CD4-positive, alpha-beta memory T cell (primary cell): ENCODE results near the gene MAD1L1. TPM values are rescaled to one million over a fixed set of nuclear protein-coding genes. Genes with fewer than 3 reads are reported as not detected.

Source experiments
- CTCF ChIA-PET: fragments of 350-600 bp; sonication (Branson Sonifier 250); formaldehyde crosslinking; loops from one replicate; lab custom pipeline; 2021; ENCODE audit warnings: inconsistent platforms; ENCODE audit not compliant: partially characterized antibody; lab: Charles Lee
- POLR2A ChIA-PET: fragments of 350-600 bp; sonication (Branson Sonifier 250); formaldehyde crosslinking; loops from one replicate; lab custom pipeline; 2021; ENCODE audit not compliant: partially characterized antibody; lab: Charles Lee
- DNase-seq, 5 donors: peaks; one replicate each; pipeline versions ENCODE4 v3.0.0 to v3.0.0-alpha.2; 2020 to 2022; ENCODE audit warnings: mixed read lengths in 1 of 5
- H3K27ac ChIP-seq: one replicate; pipeline ENCODE4 v1.7.0; 2013; ENCODE audit warnings: low read depth, low read length
- H3K27me3 ChIP-seq: 2 replicates; pipeline ENCODE4 v1.7.0; 2013; ENCODE audit warnings: mild to moderate bottlenecking, low read length, moderate library complexity; ENCODE audit not compliant: insufficient read depth
- H3K36me3 ChIP-seq: 2 replicates; pipeline ENCODE4 v1.7.0; 2013; ENCODE audit warnings: mild to moderate bottlenecking, low read length, moderate library complexity; ENCODE audit not compliant: insufficient read depth
- H3K4me1 ChIP-seq: 2 replicates; pipeline ENCODE4 v1.7.0; 2013; ENCODE audit warnings: mild to moderate bottlenecking, low read length, moderate library complexity; ENCODE audit not compliant: insufficient read depth
- H3K4me3 ChIP-seq, 2 donors: one replicate each; pipeline ENCODE4 v1.7.0; 2013; ENCODE audit warnings: low read length in 2 of 2, mild to moderate bottlenecking in 1 of 2
- H3K9me3 ChIP-seq, 2 donors: one replicate each; pipeline ENCODE4 v1.7.0; 2013; ENCODE audit warnings: low read length in 2 of 2, control low read depth in 1 of 2; ENCODE audit not compliant: control insufficient read depth in 1 of 2
- H3K27ac Mint-ChIP-seq, 7 donors: one replicate each; pipeline ENCODE4 v1.8.0; 2020 to 2021; ENCODE audit warnings: mixed read lengths in 7 of 7, mild to moderate bottlenecking in 6 of 7, inconsistent platforms in 3 of 7, moderate library complexity in 3 of 7
- H3K27me3 Mint-ChIP-seq, 2 donors: one replicate each; pipeline ENCODE4 v1.8.0; 2020 to 2021; ENCODE audit warnings: mixed read lengths in 2 of 2
- H3K36me3 Mint-ChIP-seq, 2 donors: one replicate each; pipeline ENCODE4 v1.8.0; 2020 to 2021; ENCODE audit warnings: mixed read lengths in 2 of 2, inconsistent platforms in 1 of 2, mild to moderate bottlenecking in 1 of 2
- H3K4me1 Mint-ChIP-seq, 4 donors: one replicate each; pipeline ENCODE4 v1.8.0; 2020 to 2021; ENCODE audit warnings: mixed read lengths in 4 of 4, mild to moderate bottlenecking in 1 of 4
- H3K4me3 Mint-ChIP-seq, 8 donors: one replicate each; pipeline ENCODE4 v1.8.0; 2020 to 2021; ENCODE audit warnings: mixed read lengths in 8 of 8, mild to moderate bottlenecking in 7 of 8, moderate library complexity in 6 of 8, inconsistent platforms in 3 of 8
- H3K9me3 Mint-ChIP-seq, 8 donors: one replicate each; pipeline ENCODE4 v1.8.0; 2020 to 2021; ENCODE audit warnings: mixed read lengths in 8 of 8, mild to moderate bottlenecking in 5 of 8, inconsistent platforms in 3 of 8, moderate library complexity in 1 of 8
- intact Hi-C: fragments of 100-400 bp; cut with micrococcal nuclease; formaldehyde crosslinking; loops from one replicate; pipeline ENCODE4 v1.15.1; 2023
- polyA plus RNA-seq, 2 donors: library from polyadenylated mRNA; unstranded; fragments of 300-500 nt; fragmentation: Illumina TruSeq; gene quantifications; one replicate each; pipeline ENCODE4 v1.2.3, GENCODE V29; 2021
- total RNA-seq, 2 experiments: library from RNA; stranded (reverse); gene quantifications; one replicate each; pipeline ENCODE4 v1.2.3, GENCODE V29; 2021

Gene MAD1L1
- total and polyA plus RNA-seq, 4 experiments from 2014 or later: 89.9 to 132 (median 110) TPM

DNA sequence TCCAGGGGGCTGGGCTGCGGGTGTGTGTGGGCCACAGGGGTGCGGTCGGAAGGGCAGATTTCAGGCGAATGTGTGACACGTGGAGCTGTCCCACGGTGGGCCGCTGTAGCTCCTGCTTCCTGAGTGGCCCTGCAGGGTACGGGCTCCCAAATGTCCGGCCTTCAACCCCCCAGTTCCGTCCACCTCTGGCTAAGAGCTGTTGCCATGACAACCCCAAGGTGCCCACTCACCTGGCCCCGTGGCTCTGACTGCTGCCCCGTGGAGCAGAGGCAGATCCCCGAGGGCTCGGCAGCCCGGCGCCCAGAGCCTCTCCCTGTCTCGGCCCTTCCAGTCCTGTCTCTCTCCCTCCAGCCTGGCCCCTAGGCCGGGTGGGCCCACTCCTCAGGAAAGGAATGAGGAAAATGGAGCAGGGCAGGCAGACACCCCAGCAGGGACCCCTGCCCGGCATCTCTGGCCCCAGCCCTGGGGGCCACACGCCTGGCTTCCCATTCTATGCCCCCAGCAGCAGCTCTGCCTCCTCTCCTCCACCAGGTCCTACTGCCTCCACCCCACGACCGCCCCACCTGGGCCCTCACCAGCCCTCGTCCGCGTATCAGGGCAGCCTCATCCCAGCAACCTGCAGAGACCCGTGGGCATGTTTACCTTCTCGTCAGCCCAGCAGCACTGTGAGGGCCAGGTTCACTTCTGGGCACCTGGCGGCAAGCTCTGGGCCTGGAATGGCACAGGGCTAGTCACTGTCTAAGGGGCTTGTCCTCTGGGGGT is 347.1 kb downstream of the MAD1L1 start:
- H3K4me1 ChIP-seq: peaks cover 12% of the 10 kb centered on the region
- H3K4me3 ChIP-seq: no peak overlapping the region
- ChIA-PET CTCF (no interaction called here), POLR2A (no interaction called here)
- DNase-seq: peak in 1 of 5 donors; percentile 19
- H3K27ac ChIP-seq: no peak overlapping the region
- Mint-ChIP-seq H3K4me1 (peaks cover 9 to 59% (median 22%) of the 10 kb centered on the region in 4 donors), H3K27me3 (no peaks in the 10 kb centered on the region), H3K4me3 (no peak overlapping the region), H3K9me3 (peaks cover 0 to 2% (median 0%) of the 10 kb centered on the region in 8 donors), H3K27ac (no peak overlapping the region), H3K36me3 (peaks cover 20 to 38% of the 10 kb centered on the region in 2 donors)
- H3K9me3 ChIP-seq: no peaks in the 10 kb centered on the region
- peaks cover 34% of the 10 kb centered on the region for H3K36me3 ChIP-seq
- intact Hi-C loops: no loop called here
- H3K27me3 ChIP-seq: no peaks in the 10 kb centered on the region

DNA sequence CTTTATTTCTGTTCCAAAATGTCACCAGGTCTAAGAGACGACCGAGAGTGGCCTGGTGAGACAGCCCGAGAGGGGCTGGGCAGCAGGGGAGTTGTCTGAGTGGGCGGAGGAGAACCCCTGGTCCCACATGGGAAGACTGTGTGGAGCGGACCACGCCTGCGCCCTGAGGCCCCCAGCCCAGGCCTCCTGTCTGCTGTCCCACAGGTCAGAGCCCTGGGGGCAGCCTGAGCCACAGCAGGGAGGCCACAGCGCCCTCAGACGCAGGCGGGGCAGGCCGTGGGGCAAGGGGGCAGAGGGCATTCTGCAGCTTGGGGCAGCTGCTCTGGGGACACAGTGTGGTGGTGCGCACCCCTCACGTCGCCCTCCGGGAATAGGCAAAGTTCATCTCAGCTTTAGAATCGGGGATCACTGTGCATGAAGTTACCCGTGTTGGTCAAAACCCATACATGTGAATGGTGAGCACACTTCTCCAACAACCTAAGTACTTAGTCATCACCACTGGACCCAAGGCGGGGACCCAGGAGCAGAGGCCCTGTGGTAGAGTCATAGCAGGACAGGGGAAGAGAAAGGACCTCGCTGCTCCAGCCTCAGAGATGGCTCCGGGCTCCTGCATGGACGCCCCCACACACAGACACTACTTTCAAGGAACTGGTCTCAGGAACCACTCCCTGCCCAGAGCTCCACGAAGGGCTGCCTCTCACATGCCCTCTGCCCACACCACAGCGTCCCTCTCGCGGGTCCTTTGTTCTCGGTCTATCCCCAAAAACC is 348.0 kb downstream of the MAD1L1 start:
- H3K36me3 Mint-ChIP-seq: peaks cover 16 to 36% of the 10 kb centered on the region in 2 donors

DNA sequence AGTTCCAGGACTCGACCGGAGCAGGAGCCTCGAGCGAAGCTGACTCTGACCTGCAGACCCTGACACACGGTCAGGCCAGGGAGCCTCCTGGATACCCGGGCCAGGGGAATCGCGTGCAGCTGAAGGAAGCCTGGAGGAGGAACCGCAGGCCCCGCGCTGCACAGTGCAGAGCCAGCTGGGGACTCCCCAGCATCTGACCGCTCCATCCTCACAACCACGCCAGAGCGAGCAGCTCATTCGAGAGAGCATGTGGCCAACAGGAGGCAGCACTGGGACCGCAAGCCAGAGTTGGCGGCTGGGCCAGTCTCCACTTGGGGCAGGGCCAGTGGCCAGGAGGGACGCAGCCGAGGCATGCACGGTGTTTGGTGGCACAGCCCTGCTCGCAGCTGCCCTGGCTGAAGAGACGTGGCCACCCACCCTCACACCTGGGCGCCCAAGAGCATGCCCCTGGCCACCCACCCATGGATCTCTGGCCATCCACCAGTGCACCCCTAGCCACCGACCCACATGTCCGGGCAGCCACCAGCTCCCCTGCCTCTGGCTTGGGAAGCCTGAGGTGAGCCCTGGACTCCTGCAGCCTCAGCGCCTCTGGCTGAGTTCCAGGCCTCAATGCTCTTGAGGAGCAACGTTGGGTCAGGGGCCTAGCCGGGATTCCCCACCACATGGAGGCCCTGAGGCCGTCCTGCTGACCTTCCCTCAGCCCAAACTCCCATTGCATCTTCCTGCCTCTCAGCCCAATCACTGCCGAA is 348.7 kb downstream of the MAD1L1 start:
- H3K9me3 ChIP-seq: no peaks in the 10 kb centered on the region
- H3K4me3 Mint-ChIP-seq: no peak overlapping the region
- peaks cover 30% of the 10 kb centered on the region for H3K36me3 ChIP-seq
- H3K27me3 ChIP-seq: no peaks in the 10 kb centered on the region
- peaks cover 12% of the 10 kb centered on the region for H3K4me1 ChIP-seq
- H3K27ac Mint-ChIP-seq: peak overlapping the region in 1 of 7 donors; percentile 6
- H3K27ac ChIP-seq: no peak overlapping the region
- peaks cover 7 to 46% (median 21%) of the 10 kb centered on the region in 4 donors for H3K4me1 Mint-ChIP-seq
- CTCF ChIA-PET: interaction anchor here (0.9 to 1.0 kb wide), 2 partner anchors 38 to 464 kb away, joined by 3 read pairs; no protein-coding TSS in a partner anchor
- DNase-seq: peak in 1 of 5 donors; percentile 42
- no peak overlapping the region for H3K4me3 ChIP-seq
- POLR2A ChIA-PET: interaction anchor here (1.1 kb wide), 1 partner anchor 56 kb away, joined by 3 read pairs; no protein-coding TSS in a partner anchor
- no peaks in the 10 kb centered on the region for H3K27me3 Mint-ChIP-seq
- H3K36me3 Mint-ChIP-seq: peaks cover 16 to 36% of the 10 kb centered on the region in 2 donors
- intact Hi-C loops: no loop called here
- peaks cover 0 to 4% (median 0%) of the 10 kb centered on the region in 8 donors for H3K9me3 Mint-ChIP-seq

More for the DNA sequence above, 348.0 kb downstream of the MAD1L1 start:
- Histone ChIP-seq H3K4me1 (peaks cover 12% of the 10 kb centered on the region), H3K36me3 (peaks cover 32% of the 10 kb centered on the region), H3K27me3 (no peaks in the 10 kb centered on the region), H3K4me3 (no peak overlapping the region), H3K9me3 (no peaks in the 10 kb centered on the region), H3K27ac (no peak overlapping the region)
- Mint-ChIP-seq H3K27ac (peak overlapping the region in 2 of 7 donors; percentile 36 to 68), H3K4me1 (peaks cover 7 to 50% (median 21%) of the 10 kb centered on the region in 4 donors), H3K4me3 (no peak overlapping the region), H3K9me3 (peaks cover 0 to 2% (median 0%) of the 10 kb centered on the region in 8 donors), H3K27me3 (no peaks in the 10 kb centered on the region)
- no peak for DNase-seq
- ChIA-PET CTCF (no interaction called here), POLR2A (no interaction called here)
- intact Hi-C loops: no loop called here

DNA sequence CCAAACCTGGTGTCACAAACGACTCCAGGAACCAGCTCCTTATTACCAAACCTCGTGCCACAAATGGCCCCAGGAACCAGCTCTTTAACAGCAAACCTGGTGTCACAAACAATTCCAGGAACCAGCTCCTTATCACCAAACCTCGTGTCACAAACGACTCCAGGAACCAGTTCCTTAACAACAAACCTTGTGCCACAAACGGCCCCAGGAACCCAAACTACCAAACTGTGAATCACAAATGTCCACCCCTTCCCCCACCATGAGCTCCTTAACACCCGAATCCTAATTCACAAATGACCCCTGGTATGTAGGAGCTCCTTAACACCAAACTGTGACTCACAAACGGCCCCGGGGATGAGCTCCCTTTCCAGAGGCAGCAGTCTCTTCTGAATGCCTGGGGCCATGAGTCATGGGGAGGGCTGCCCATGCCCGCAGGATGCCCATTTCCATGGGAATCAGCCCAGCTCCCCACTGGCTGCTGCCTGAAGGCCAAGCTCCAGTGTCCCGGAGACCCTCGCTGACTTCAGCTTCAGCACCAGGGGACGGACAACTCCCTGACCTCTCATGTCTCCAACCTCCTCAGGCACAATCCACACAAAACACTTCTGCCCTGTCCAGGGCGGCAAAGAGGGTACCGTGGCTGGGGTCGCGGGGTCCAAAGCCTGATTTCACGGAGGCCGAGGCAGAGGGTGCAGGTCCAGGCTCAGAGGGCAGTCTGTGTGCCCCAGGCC is 349.5 kb downstream of the MAD1L1 start:
- peaks cover 7 to 46% (median 21%) of the 10 kb centered on the region in 4 donors for H3K4me1 Mint-ChIP-seq
- H3K36me3 Mint-ChIP-seq: peaks cover 16 to 32% of the 10 kb centered on the region in 2 donors
- H3K9me3 ChIP-seq: no peaks in the 10 kb centered on the region
- peaks cover 12% of the 10 kb centered on the region for H3K4me1 ChIP-seq
- no peak overlapping the region for H3K27ac ChIP-seq
- no peaks in the 10 kb centered on the region for H3K27me3 Mint-ChIP-seq
- ChIA-PET CTCF (interaction anchor here (0.9 to 1.0 kb wide), 2 partner anchors 39 to 465 kb away, joined by 3 read pairs; no protein-coding TSS in a partner anchor), POLR2A (interaction anchor here (1.1 kb wide), 1 partner anchor 56 kb away, joined by 3 read pairs; no protein-coding TSS in a partner anchor)
- H3K27me3 ChIP-seq: no peaks in the 10 kb centered on the region
- intact Hi-C loops: no loop called here
- H3K4me3 ChIP-seq: no peak overlapping the region
- peak in 1 of 5 donors; percentile 20 for DNase-seq
- H3K9me3 Mint-ChIP-seq: peaks cover 0 to 9% (median 4%) of the 10 kb centered on the region in 8 donors
- H3K27ac Mint-ChIP-seq: peak overlapping the region in 4 of 7 donors; percentile 25 to 50 (median 43)
- no peak overlapping the region for H3K4me3 Mint-ChIP-seq
- peaks cover 22% of the 10 kb centered on the region for H3K36me3 ChIP-seq

DNA sequence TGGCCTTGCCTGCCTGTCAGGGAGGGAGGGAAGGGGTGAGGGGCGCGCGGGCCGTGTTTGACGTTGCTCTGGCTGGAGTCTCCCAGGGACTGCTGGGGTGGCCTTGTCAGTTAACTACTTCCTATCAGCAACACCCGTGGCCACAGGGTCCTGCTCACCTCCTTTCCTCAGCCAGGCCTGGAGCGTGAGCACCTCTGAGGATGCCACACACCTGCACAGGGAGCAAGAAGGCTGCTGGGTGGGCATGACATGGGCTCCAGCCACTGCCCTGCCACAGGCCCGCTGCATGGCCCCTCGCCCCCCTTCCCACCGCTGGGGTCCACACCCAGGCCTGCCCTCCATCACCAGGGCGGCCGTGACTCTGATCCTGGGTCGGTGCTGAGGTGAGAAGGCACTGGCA is 350.3 kb downstream of the MAD1L1 start:
- no peaks in the 10 kb centered on the region for H3K27me3 Mint-ChIP-seq
- Histone ChIP-seq H3K4me1 (peaks cover 12% of the 10 kb centered on the region), H3K27ac (no peak overlapping the region), H3K9me3 (no peaks in the 10 kb centered on the region), H3K27me3 (no peaks in the 10 kb centered on the region), H3K36me3 (peaks cover 15% of the 10 kb centered on the region), H3K4me3 (no peak overlapping the region)
- ChIA-PET POLR2A (no interaction called here), CTCF (no interaction called here)
- H3K9me3 Mint-ChIP-seq: peaks cover 0 to 14% (median 5%) of the 10 kb centered on the region in 8 donors
- intact Hi-C loops: no loop called here
- peaks cover 7 to 40% (median 19%) of the 10 kb centered on the region in 4 donors for H3K4me1 Mint-ChIP-seq
- H3K4me3 Mint-ChIP-seq: no peak overlapping the region
- H3K36me3 Mint-ChIP-seq: peaks cover 15 to 30% of the 10 kb centered on the region in 2 donors
- DNase-seq: peak in 1 of 5 donors; percentile 36
- no peak overlapping the region for H3K27ac Mint-ChIP-seq

DNA sequence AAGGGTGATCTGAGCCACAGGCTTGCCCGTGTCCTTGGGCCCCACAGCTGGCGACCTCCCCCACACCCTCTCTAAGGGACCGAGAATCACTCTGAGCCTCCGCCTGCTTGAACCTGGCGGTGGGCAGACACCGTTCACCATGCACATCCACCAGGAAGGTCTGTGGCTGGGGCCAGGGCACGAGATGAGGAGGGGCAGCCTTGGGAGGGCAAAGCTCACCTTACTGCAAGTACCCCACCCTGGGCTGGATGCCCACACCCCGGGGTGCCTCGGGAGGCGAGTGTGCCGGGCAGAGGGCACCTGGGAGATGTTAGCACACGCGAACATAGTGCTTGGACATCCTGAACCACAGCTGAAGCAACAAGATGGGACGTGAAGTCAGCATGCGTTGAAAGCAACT is 350.8 kb downstream of the MAD1L1 start:
- H3K4me1 Mint-ChIP-seq: peaks cover 5 to 35% (median 16%) of the 10 kb centered on the region in 4 donors
- peak overlapping the region in 1 of 7 donors; percentile 13 for H3K27ac Mint-ChIP-seq
- Histone ChIP-seq H3K4me3 (no peak overlapping the region), H3K27me3 (no peaks in the 10 kb centered on the region), H3K36me3 (peaks cover 9% of the 10 kb centered on the region), H3K4me1 (peaks cover 12% of the 10 kb centered on the region), H3K9me3 (no peaks in the 10 kb centered on the region), H3K27ac (no peak overlapping the region)
- POLR2A ChIA-PET: no interaction called here
- peaks cover 0 to 13% (median 5%) of the 10 kb centered on the region in 8 donors for H3K9me3 Mint-ChIP-seq
- CTCF ChIA-PET: no interaction called here
- DNase-seq: no peak
- no peak overlapping the region for H3K4me3 Mint-ChIP-seq
- peaks cover 13 to 26% of the 10 kb centered on the region in 2 donors for H3K36me3 Mint-ChIP-seq
- H3K27me3 Mint-ChIP-seq: no peaks in the 10 kb centered on the region
- intact Hi-C loops: no loop called here
